Trophoblast cell (in vitro differentiated cells and primary cell): ENCODE data around the gene LGALSL.
A peak's percentile ranks its signal among the peaks of the same experiment; 100 is the strongest.

ENCODE experiments used
- DNase-seq, 2 donors: peaks; one replicate each; pipeline ENCODE4 v3.0.0-alpha.2; 2016
- H2AFZ ChIP-seq: 2 replicates; pipeline ENCODE4 v1.6.1; 2013; ENCODE audit warnings: low read length, moderate library complexity, mild to moderate bottlenecking; ENCODE audit not compliant: insufficient read depth, poor library complexity
- H2AK5ac ChIP-seq: 2 replicates; pipeline ENCODE4 v1.6.1; 2013; ENCODE audit warnings: mild to moderate bottlenecking, low read length
- H2BK120ac ChIP-seq: 2 replicates; pipeline ENCODE4 v1.6.1; 2013; ENCODE audit warnings: low read length, mild to moderate bottlenecking, moderate library complexity; ENCODE audit not compliant: insufficient read depth, poor library complexity
- H2BK12ac ChIP-seq: 2 replicates; pipeline ENCODE4 v1.6.1; 2013; ENCODE audit warnings: mild to moderate bottlenecking, low read length, moderate library complexity
- H2BK5ac ChIP-seq: 2 replicates; pipeline ENCODE4 v1.6.1; 2013; ENCODE audit warnings: low read length, low read depth, moderate library complexity, mild to moderate bottlenecking; ENCODE audit not compliant: poor library complexity
- H3K14ac ChIP-seq: 2 replicates; pipeline ENCODE4 v1.6.1; 2013; ENCODE audit warnings: mild to moderate bottlenecking, low read length
- H3K18ac ChIP-seq: 2 replicates; pipeline ENCODE4 v1.6.1; 2013; ENCODE audit warnings: mild to moderate bottlenecking, low read length
- H3K23ac ChIP-seq: 2 replicates; pipeline ENCODE4 v1.6.1; 2013; ENCODE audit warnings: low read length
- H3K27ac ChIP-seq: 2 replicates; pipeline ENCODE4 v1.5.1; 2013; ENCODE audit warnings: low read depth, mild to moderate bottlenecking, inconsistent platforms, low read length, moderate library complexity
- H3K27me3 ChIP-seq: 2 replicates; pipeline ENCODE4 v1.6.1; 2013; ENCODE audit warnings: inconsistent platforms, mild to moderate bottlenecking, low read length, moderate library complexity; ENCODE audit not compliant: insufficient read depth
- H3K36me3 ChIP-seq, 2 experiments: 1 replicate in 1 of 2; 2 replicates in 1 of 2; pipeline ENCODE4 v1.6.1; 2013; ENCODE audit warnings: low read length in 2 of 2, mild to moderate bottlenecking in 2 of 2, moderate library complexity in 1 of 2; ENCODE audit not compliant: insufficient read depth in 2 of 2, control insufficient read depth in 1 of 2
- H3K4ac ChIP-seq: 2 replicates; pipeline ENCODE4 v1.6.1; 2013; ENCODE audit warnings: low read depth, mild to moderate bottlenecking, low read length, moderate library complexity
- H3K4me1 ChIP-seq, 2 experiments: 1 replicate in 1 of 2; 2 replicates in 1 of 2; pipeline ENCODE4 v1.6.1; 2013; ENCODE audit warnings: low read length in 2 of 2, mild to moderate bottlenecking in 2 of 2, moderate library complexity in 1 of 2; ENCODE audit not compliant: insufficient read depth in 2 of 2, control insufficient read depth in 1 of 2
- H3K4me2 ChIP-seq: 2 replicates; pipeline ENCODE4 v1.6.1; 2013; ENCODE audit warnings: inconsistent platforms, mild to moderate bottlenecking, low read length, moderate library complexity
- H3K4me3 ChIP-seq: 2 replicates; pipeline ENCODE4 v1.5.1; 2013; ENCODE audit warnings: mild to moderate bottlenecking, low read depth, low read length, inconsistent platforms
- H3K79me1 ChIP-seq: one replicate; pipeline ENCODE4 v1.6.1; 2013; ENCODE audit warnings: low read length
- H3K79me2 ChIP-seq: 2 replicates; pipeline ENCODE4 v1.6.1; 2013; ENCODE audit warnings: low read length, mild to moderate bottlenecking; ENCODE audit not compliant: control insufficient read depth, insufficient read depth, poor library complexity
- H3K9ac ChIP-seq: 2 replicates; pipeline ENCODE4 v1.6.1; 2013; ENCODE audit warnings: mild to moderate bottlenecking, low read length
- H3K9me3 ChIP-seq: 2 replicates; pipeline ENCODE4 v1.6.1; 2013; ENCODE audit warnings: low read depth, mild to moderate bottlenecking, control low read depth, inconsistent platforms, low read length; ENCODE audit not compliant: insufficient read depth
- H4K12ac ChIP-seq: 2 replicates; pipeline ENCODE4 v1.6.1; 2013; ENCODE audit warnings: low read depth, mild to moderate bottlenecking, low read length, moderate library complexity
- H4K8ac ChIP-seq: 2 replicates; pipeline ENCODE4 v1.6.1; 2013; ENCODE audit warnings: low read depth, mild to moderate bottlenecking, low read length, moderate library complexity
- H4K91ac ChIP-seq: one replicate; pipeline ENCODE4 v1.6.1; 2013; ENCODE audit warnings: low read depth, mild to moderate bottlenecking, low read length, moderate library complexity
- WGBS: extraction: QIAGEN DNeasy Blood & Tissue Kit; methylation state at CpG from one replicate; pipeline ENCODE4 v1.1.7; 2013; ENCODE audit warnings: missing lambda C conversion rate; ENCODE audit not compliant: insufficient read length, insufficient coverage; ENCODE audit errors: extremely low coverage; 5-methylcytosine and 5-hydroxymethylcytosine counted together

The LGALSL gene

DNA sequence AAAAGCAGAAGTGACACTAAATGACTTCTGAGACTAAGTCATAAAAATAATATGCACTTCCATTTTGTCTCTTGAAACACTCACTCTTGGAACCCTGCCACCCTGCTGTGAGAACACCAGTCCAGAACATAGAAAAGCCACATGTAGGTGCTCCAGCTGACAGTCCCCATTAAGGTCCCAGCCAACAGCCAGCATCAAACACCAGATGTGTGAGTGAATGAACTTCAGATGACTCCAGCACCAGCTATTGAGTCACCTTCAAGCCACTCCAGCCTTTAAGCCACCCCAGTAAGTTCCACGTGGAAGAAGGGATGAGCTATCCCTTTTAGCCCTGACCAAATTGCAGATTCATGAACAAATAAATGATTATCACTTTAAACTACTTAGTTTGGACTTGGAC lies 31.5 kb upstream of the LGALSL start:
- H3K79me1 ChIP-seq: no peaks in the 10 kb centered on the region
- no peak overlapping the region for H4K8ac ChIP-seq
- H4K12ac ChIP-seq: no peak overlapping the region
- no peaks in the 10 kb centered on the region for H3K36me3 ChIP-seq
- H2BK5ac ChIP-seq: no peak overlapping the region
- no peaks in the 10 kb centered on the region for H3K79me2 ChIP-seq
- no peak overlapping the region for H4K91ac ChIP-seq
- no peak overlapping the region for H2AK5ac ChIP-seq
- no peak overlapping the region for H3K23ac ChIP-seq
- no peak overlapping the region for H3K14ac ChIP-seq
- no peaks in the 10 kb centered on the region for H3K4me1 ChIP-seq
- DNase-seq: no peak
- no CpG with 5 or more reads among the region's 1 CpG for WGBS
- H3K9me3 ChIP-seq: no peaks in the 10 kb centered on the region
- no peak overlapping the region for H3K27ac ChIP-seq
- H3K4ac ChIP-seq: no peak overlapping the region
- no peaks in the 10 kb centered on the region for H3K27me3 ChIP-seq
- no peak overlapping the region for H3K18ac ChIP-seq
- no peak overlapping the region for H2BK12ac ChIP-seq
- no peak overlapping the region for H2AFZ ChIP-seq
- H3K9ac ChIP-seq: no peak overlapping the region
- no peak overlapping the region for H3K4me2 ChIP-seq
- no peak overlapping the region for H2BK120ac ChIP-seq
- H3K4me3 ChIP-seq: no peak overlapping the region

DNA sequence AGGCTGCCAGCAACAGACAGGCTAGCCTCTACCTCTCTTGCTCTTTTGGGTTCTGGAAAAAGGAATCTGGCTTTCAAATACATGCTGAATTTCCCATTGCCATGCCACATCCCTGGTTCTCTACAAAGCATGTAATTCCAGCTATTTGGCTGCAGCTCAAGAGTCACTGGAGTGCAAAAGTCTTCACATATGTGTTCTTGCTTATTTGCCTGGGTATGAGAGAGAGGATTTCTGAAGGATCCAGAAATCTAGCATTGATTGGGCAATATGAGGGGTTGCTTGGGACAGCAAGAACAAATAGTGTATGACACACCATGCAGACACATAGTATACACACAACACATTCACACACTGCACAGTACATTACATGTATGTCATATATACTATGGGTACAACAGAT lies 30.7 kb upstream of the LGALSL start:
- Histone ChIP-seq H3K18ac (no peak overlapping the region), H3K9me3 (no peaks in the 10 kb centered on the region), H4K91ac (no peak overlapping the region)

DNA sequence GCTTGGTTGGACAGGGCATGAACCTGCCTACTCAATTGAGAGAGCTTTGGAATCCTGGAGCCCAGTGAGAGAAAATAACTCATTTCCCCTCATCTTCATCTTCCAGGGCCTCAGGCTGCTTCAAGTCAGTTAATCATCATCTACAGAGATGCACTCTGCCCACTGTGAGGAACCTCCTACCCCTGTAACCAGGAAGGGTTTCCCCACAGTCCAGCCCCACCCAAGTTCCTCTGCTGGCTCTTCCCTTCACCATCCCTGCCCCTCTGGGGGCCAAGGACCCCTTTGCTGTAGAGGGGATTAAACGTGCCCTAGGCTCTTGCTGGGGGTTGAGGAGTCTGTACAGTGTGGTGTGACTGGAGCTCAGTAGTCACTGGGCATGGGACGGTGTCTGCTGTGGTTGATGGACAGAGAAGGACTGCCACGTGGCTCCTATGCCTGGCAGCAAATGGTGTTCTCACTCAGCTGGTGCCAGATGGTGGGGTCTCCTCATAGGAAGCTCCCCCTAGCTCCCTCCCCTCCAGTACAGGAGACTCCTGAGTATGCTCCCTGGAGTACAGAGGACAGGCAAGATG lies 29.5 kb upstream of the LGALSL start:
- Histone ChIP-seq H3K9ac (no peak overlapping the region), H3K23ac (no peak overlapping the region), H3K79me2 (no peaks in the 10 kb centered on the region), H3K4me1 (no peaks in the 10 kb centered on the region), H3K4me3 (no peak overlapping the region), H3K4ac (no peak overlapping the region), H3K27me3 (no peaks in the 10 kb centered on the region), H3K27ac (no peak overlapping the region), H2BK12ac (no peak overlapping the region), H2AK5ac (no peak overlapping the region), H3K9me3 (no peaks in the 10 kb centered on the region), H3K79me1 (no peaks in the 10 kb centered on the region), H2BK120ac (no peak overlapping the region), H3K4me2 (no peak overlapping the region), H2AFZ (no peak overlapping the region), H4K8ac (no peak overlapping the region), H3K14ac (no peak overlapping the region), H4K91ac (no peak overlapping the region), H3K18ac (no peak overlapping the region), H2BK5ac (no peak overlapping the region), H4K12ac (no peak overlapping the region), H3K36me3 (no peaks in the 10 kb centered on the region)
- WGBS: no CpG with 5 or more reads among the region's 3 CpGs
- DNase-seq: no peak

More for the DNA sequence above, 30.7 kb upstream of the LGALSL start:
- Histone ChIP-seq H3K9ac (no peak overlapping the region), H2AK5ac (no peak overlapping the region), H4K8ac (no peak overlapping the region), H2BK5ac (no peak overlapping the region), H3K23ac (no peak overlapping the region), H3K27ac (no peak overlapping the region), H4K12ac (no peak overlapping the region), H3K4me1 (no peaks in the 10 kb centered on the region), H3K4me2 (no peak overlapping the region), H3K79me2 (no peaks in the 10 kb centered on the region), H2BK12ac (no peak overlapping the region), H3K79me1 (no peaks in the 10 kb centered on the region), H2AFZ (no peak overlapping the region), H3K14ac (no peak overlapping the region), H3K27me3 (no peaks in the 10 kb centered on the region), H3K36me3 (no peaks in the 10 kb centered on the region), H3K4me3 (no peak overlapping the region), H3K4ac (no peak overlapping the region), H2BK120ac (no peak overlapping the region)
- no peak for DNase-seq

DNA sequence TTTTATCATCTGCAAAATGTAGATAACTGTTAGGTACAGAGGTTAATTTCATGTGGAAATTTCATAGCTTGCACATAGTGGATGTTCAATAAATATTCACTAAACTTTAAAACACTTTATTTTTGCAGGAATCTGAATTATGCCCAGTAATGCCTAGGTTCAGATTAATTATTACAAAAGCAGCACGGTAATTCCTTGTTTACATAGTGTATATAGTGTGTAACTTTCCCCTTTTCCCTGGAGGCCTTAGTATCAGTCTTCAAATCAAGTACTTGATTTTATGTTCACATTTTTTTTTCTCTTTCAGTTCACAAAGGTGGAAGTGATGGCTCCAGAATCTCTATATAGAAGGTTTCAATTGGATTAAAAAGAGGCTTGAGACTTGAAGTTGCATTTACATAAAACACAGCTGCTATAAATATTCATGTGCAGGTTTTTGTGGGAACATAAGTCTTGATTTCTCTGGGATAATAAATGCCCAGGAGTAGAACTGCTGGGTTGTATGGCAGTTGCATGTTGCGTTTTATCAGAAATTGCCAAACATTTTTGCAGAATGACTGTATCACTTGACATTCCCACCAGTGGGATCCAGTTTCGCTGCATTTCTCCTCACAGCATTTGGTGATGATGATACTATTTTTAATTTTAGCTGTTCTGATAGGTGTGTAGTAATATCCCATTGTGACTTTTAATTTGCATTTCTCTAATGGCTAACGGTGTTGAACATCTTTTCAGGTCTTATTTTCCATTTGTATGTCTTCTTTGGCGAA lies 27.6 kb upstream of the LGALSL start:
- Histone ChIP-seq H3K4me1 (no peaks in the 10 kb centered on the region), H4K12ac (no peak overlapping the region), H3K27me3 (no peaks in the 10 kb centered on the region), H2AFZ (no peak overlapping the region), H4K8ac (no peak overlapping the region), H3K4me3 (no peak overlapping the region), H4K91ac (no peak overlapping the region), H2BK5ac (no peak overlapping the region), H2BK120ac (no peak overlapping the region), H3K79me2 (no peaks in the 10 kb centered on the region), H3K9ac (no peak overlapping the region), H3K14ac (no peak overlapping the region), H3K27ac (no peak overlapping the region), H3K18ac (no peak overlapping the region), H3K79me1 (no peaks in the 10 kb centered on the region), H3K4me2 (no peak overlapping the region), H3K36me3 (no peaks in the 10 kb centered on the region), H2AK5ac (no peak overlapping the region), H2BK12ac (no peak overlapping the region), H3K9me3 (no peaks in the 10 kb centered on the region), H3K4ac (no peak overlapping the region), H3K23ac (no peak overlapping the region)
- peak; percentile 57 to 87 for DNase-seq
- no CpG with 5 or more reads among the region's 5 CpGs for WGBS
